ENCODE data around the gene ELF1. TPM values are rescaled to one million over a fixed set of nuclear protein-coding genes. Genes with fewer than 3 reads are reported as not detected.
"Not testable (repeated sequence)": the region's sequence is repeated elsewhere in the genome, so short reads cannot be mapped to it uniquely, and the experiment has no call there.

Gene ELF1
- total RNA-seq, 4 donors from 2014 or later = 61.9 to 84.5 (median 71.5) TPM

GRCh38 chr13:40910324-40911050, 108.6 kb downstream of the ELF1 start:
- H3K27me3 ChIP-seq = no peaks in the 10 kb centered on the region
- H3K27ac ChIP-seq = no peak overlapping the region
- intact Hi-C loops (cut with DNase I) = no loop called here
- no peak overlapping the region for H3K4me3 ChIP-seq
- no peaks in the 10 kb centered on the region for H3K9me3 ChIP-seq
- H3K4me1 ChIP-seq = peaks cover 0 to 9% (median 0%) of the 10 kb centered on the region in 3 donors
- no peak for DNase-seq
- WGBS, 2 donors = 65 to 77% methylated on average over 2 of the region's 2 CpGs
- H3K36me3 ChIP-seq = no peaks in the 10 kb centered on the region
- TF ChIP-seq, protein P1, sequence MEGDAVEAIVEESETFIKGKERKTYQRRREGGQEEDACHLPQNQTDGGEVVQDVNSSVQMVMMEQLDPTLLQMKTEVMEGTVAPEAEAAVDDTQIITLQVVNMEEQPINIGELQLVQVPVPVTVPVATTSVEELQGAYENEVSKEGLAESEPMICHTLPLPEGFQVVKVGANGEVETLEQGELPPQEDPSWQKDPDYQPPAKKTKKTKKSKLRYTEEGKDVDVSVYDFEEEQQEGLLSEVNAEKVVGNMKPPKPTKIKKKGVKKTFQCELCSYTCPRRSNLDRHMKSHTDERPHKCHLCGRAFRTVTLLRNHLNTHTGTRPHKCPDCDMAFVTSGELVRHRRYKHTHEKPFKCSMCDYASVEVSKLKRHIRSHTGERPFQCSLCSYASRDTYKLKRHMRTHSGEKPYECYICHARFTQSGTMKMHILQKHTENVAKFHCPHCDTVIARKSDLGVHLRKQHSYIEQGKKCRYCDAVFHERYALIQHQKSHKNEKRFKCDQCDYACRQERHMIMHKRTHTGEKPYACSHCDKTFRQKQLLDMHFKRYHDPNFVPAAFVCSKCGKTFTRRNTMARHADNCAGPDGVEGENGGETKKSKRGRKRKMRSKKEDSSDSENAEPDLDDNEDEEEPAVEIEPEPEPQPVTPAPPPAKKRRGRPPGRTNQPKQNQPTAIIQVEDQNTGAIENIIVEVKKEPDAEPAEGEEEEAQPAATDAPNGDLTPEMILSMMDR (IDR thresholded peaks at IDR 0.05) = no peak
- no peak for TF ChIP-seq POLR2A (IDR thresholded peaks at IDR 0.05)

DNA sequence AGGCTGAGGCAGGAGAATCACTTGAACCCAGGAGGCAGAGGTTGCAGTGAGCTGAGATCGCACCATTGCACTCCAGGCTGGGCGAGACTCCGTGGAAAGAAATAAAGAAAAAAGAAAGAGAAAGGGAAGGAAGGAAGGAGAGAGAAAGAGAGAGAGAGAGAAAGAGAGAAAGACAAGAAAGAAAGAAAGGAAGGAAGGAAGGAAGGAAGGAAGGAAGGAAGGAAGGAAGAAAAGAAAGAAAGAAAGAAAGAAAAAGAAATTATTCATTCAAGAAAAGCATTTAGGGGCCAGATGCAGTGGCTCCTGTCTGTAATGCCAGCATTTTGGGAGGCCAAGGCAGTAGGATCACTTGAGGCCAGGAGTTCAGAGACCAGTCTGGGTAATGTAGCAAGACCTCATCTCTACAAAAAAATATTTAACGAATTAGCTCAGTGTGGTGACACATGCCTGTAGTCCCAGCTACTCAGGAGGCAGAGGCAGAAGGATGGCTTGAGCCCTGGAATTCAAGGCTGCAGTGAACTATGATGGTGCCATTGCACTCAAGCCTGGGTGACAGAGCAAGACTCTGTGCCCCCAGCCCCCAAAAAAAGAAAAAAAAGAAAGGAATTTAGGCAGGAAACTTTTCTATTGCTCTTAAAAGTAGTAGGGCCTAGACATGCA, 109.4 kb downstream of the ELF1 start:
- not testable (repeated sequence) for DNase-seq, H3K4me3 ChIP-seq
- WGBS, 2 donors = 94 to 96% methylated on average over 4 of the region's 4 CpGs

GRCh38 chr13:40908546-40908945, 110.6 kb downstream of the ELF1 start:
- H3K36me3 ChIP-seq = no peaks in the 10 kb centered on the region
- H3K4me3 ChIP-seq = no peak overlapping the region
- TF ChIP-seq, protein P1 (IDR thresholded peaks at IDR 0.05) = no peak
- TF ChIP-seq POLR2A (IDR thresholded peaks at IDR 0.05) = no peak
- no peaks in the 10 kb centered on the region for H3K4me1 ChIP-seq
- intact Hi-C loops (cut with DNase I) = no loop called here
- H3K27ac ChIP-seq = no peak overlapping the region
- no peaks in the 10 kb centered on the region for H3K9me3 ChIP-seq
- no peaks in the 10 kb centered on the region for H3K27me3 ChIP-seq
- WGBS, 2 donors = 83 to 94% methylated on average over 1 of the region's 1 CpG
- DNase-seq = no peak

More for the DNA sequence above, 109.4 kb downstream of the ELF1 start:
- intact Hi-C loops (cut with DNase I); H3K27ac ChIP-seq; H3K36me3 ChIP-seq; H3K9me3 ChIP-seq; H3K27me3 ChIP-seq; H3K4me1 ChIP-seq: not testable (repeated sequence)

DNA sequence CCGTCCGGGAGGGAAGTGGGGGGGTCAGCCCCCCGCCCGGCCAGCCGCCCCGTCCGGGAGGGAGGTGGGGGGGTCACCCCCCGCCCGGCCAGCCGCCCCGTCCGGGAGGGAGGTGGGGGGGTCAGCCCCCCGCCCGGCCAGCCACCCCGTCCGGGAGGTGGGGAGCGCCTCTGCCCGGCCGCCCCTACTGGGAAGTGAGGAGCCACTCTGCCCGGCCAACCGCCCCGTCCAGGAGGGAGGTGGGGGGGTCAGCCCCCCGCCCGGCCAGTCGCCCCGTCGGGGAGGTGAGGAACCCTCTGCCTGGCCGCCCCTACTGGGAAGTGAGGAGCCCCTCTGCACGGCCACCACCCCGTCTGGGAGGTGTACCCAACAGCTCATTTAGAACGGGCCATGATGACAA, 118.1 kb downstream of the ELF1 start:
- H3K27me3 ChIP-seq; DNase-seq; H3K9me3 ChIP-seq; H3K4me1 ChIP-seq; H3K36me3 ChIP-seq; H3K27ac ChIP-seq; H3K4me3 ChIP-seq; intact Hi-C loops (cut with DNase I): not testable (repeated sequence)
- WGBS, 2 donors = no CpG with 5 or more reads among the region's 31 CpGs

GRCh38 chr13:40900568-40900967, 118.5 kb downstream of the ELF1 start:
- DNase-seq = not testable (repeated sequence)

DNA sequence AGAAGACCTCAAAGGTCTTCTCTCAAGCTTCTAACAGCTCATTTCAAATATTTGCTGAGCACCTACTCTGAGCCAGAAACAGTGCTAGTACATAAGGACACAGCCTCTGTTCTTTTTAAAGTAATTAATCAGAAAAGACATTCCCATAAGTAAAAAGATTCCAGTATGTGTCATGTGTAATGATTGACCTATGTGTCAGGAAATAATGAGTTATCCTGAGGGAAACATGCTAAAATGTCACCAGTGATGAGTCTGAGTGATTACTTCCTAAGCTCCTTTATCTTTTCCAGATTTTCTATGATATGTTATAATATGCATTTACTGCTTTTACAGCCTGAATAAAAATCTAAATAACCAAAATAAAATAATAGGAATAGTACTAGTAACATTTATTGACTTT, 122.1 kb downstream of the ELF1 start:
- no peak overlapping the region for H3K4me3 ChIP-seq
- H3K27ac ChIP-seq = no peak overlapping the region
- TF ChIP-seq POLR2A (IDR thresholded peaks at IDR 0.05) = no peak
- TF ChIP-seq, protein P1 (IDR thresholded peaks at IDR 0.05) = no peak
- intact Hi-C loops (cut with DNase I) = no loop called here
- H3K9me3 ChIP-seq = no peaks in the 10 kb centered on the region
- H3K36me3 ChIP-seq = no peaks in the 10 kb centered on the region
- no peaks in the 10 kb centered on the region for H3K27me3 ChIP-seq
- DNase-seq = no peak
- no peaks in the 10 kb centered on the region for H3K4me1 ChIP-seq

More at GRCh38 chr13:40900568-40900967, 118.5 kb downstream of the ELF1 start:
- H3K27me3 ChIP-seq; H3K4me1 ChIP-seq; H3K4me3 ChIP-seq; H3K27ac ChIP-seq; H3K9me3 ChIP-seq; intact Hi-C loops (cut with DNase I); H3K36me3 ChIP-seq: not testable (repeated sequence)
- no CpG with 5 or more reads among the region's 28 CpGs for WGBS, 2 donors

Data from esophagus squamous epithelium (tissue), 5 donors.